ENCODE results near the gene CFAP73. TPM values are rescaled to one million over a fixed set of nuclear protein-coding genes. Genes with fewer than 3 reads are reported as not detected.

Gene CFAP73
- total and polyA plus RNA-seq, 2 of the 8 experiments (the other 6 are each of a cell fraction or from before 2014, with no cell fraction given) = 0.45 to 0.56 TPM

GRCh38 chr12:113135178-113136127 is 14.1 kb upstream of the CFAP73 start, which contains the start of gene RASAL1:
Gene RASAL1 (minus strand): TSS chr12:113135761. CDS start chr12:113135462, 299 bp downstream.
- Histone ChIP-seq H2BK120ac (replicated peaks; ENCODE audit: low read depth, low read length) (no peak within 1 kb of the TSS), H3K4me2 (ENCODE audit: insufficient read depth in 1 of 2, low read depth in 2 of 2, low read length in 2 of 2) (peak within 1 kb of the TSS; percentile 75 to 84), H3K9me3 (ENCODE audit: insufficient read depth in 2 of 2, low read depth in 1 of 2, low read length in 1 of 2) (no peaks in the 10 kb centered on the region), H3K4ac (replicated peaks; ENCODE audit: insufficient read length, low read depth, low read length) (no peak within 1 kb of the TSS), H3K23me2 (ENCODE audit: low read depth, low read length) (peaks cover 12% of the 10 kb centered on the region; the same call in 1 of the 2 replicates), H3K14ac (ENCODE audit: insufficient read length) (no peak within 1 kb of the TSS), H4K5ac (ENCODE audit: insufficient read length, low read depth, low read length) (no peak within 1 kb of the TSS), H2BK5ac (ENCODE audit: low read depth, low read length) (peak within 1 kb of the TSS; percentile 52; the same call in 1 of the 2 replicates), H3K4me3 (ENCODE audit: extremely low read depth in 1 of 4, insufficient read depth in 2 of 4, low read depth in 3 of 4, low read length in 4 of 4) (peak within 1 kb of the TSS; percentile 39 to 62 (median 50)), H2BK12ac (ENCODE audit: low read depth, low read length) (peak within 1 kb of the TSS; percentile 81; the same call in 1 of the 2 replicates), H3K23ac (ENCODE audit: insufficient read length) (no peak within 1 kb of the TSS), H3K79me2 (ENCODE audit: control insufficient read depth in 1 of 2, insufficient read depth in 2 of 2, low read length in 2 of 2) (no peaks in the 10 kb centered on the region), H2AK5ac (ENCODE audit: low read depth, low read length) (no peak within 1 kb of the TSS), H3K27ac (ENCODE audit: low read depth, low read length) (no peak within 1 kb of the TSS), H3K9ac (replicated peaks in 1 of 4; ENCODE audit: extremely low read depth in 1 of 4, low read depth in 3 of 4, low read length in 3 of 4) (no peak within 1 kb of the TSS), H3K36me3 (ENCODE audit: control insufficient read depth in 2 of 4, insufficient read depth in 4 of 4, low read length in 3 of 4) (no peaks in the 10 kb centered on the region), H2BK15ac (ENCODE audit: low read length) (no peak within 1 kb of the TSS), H3K27me3 (replicated peaks in 1 of 4; ENCODE audit: control insufficient read depth in 3 of 4, extremely low read depth in 1 of 4, insufficient read depth in 3 of 4, low read length in 3 of 4) (peaks cover 0 to 13% (median 6%) of the 10 kb centered on the region in 4 experiments; a peak in 5 of 7 replicates), H3K4me1 (replicated peaks in 1 of 4; ENCODE audit: control insufficient read depth in 3 of 4, insufficient read depth in 4 of 4, low read length in 3 of 4) (peaks cover 0 to 13% (median 9%) of the 10 kb centered on the region in 4 experiments; a peak in 6 of 7 replicates), H3K79me1 (ENCODE audit: low read depth, low read length) (no peaks in the 10 kb centered on the region), H4K20me1 (replicated peaks in 1 of 2; ENCODE audit: control insufficient read depth in 1 of 2, insufficient read depth in 2 of 2, low read length in 2 of 2) (no peaks in the 10 kb centered on the region), H3K18ac (ENCODE audit: extremely low read depth, low read length) (peak within 1 kb of the TSS; percentile 83), H3K56ac (replicated peaks; ENCODE audit: insufficient read length, low read depth, low read length) (peak within 1 kb of the TSS; percentile 5), H4K8ac (ENCODE audit: extremely low read depth, insufficient read depth, low read length) (peak within 1 kb of the TSS; percentile 46), H4K91ac (replicated peaks; ENCODE audit: insufficient read length, low read length) (no peak within 1 kb of the TSS), H2BK20ac (ENCODE audit: low read length) (no peak within 1 kb of the TSS), H2AFZ (ENCODE audit: low read length) (peak within 1 kb of the TSS; percentile 47; the same call in 1 of the 2 replicates)
- CTCF ChIA-PET (ENCODE audit: partially characterized antibody) = interaction anchor here (0.9 to 7.8 kb wide), 24 partner anchors 9 to 290 kb away, joined by 3 to 67 read pairs (median 6); partner anchors contain the start of gene CFAP73
- 3% methylated on average over 44 of the region's 68 CpGs; no CpG with 5 or more reads in 1 of the 2 experiments for WGBS, 2 experiments (ENCODE audit: extremely low coverage in 1 of 2, insufficient coverage in 1 of 2, insufficient read length in 1 of 2, insufficient replicate concordance in 2 of 2, low coverage in 1 of 2, low lambda C conversion rate in 2 of 2, missing lambda C conversion rate in 1 of 2)
- FAIRE-seq (no peak), DNase-seq (ENCODE audit: low read depth in 1 of 2, low spot score in 2 of 2) (peak; percentile 70 to 99)
- POLR2A ChIA-PET (ENCODE audit: partially characterized antibody) = interaction anchor here (0.7 to 5.9 kb wide), 6 partner anchors 10 to 98 kb away, joined by 4 to 35 read pairs (median 5); no protein-coding TSS in a partner anchor
- TF ChIP-seq CHD2 (IDR thresholded peaks at IDR 0.05; ENCODE audit: low read length) (no peak), TAF7 (optimal IDR thresholded peaks at IDR 0.05; ENCODE audit: borderline replicate concordance, low read depth, low read length) (no peak), SIX5 (IDR thresholded peaks at IDR 0.05; ENCODE audit: low read depth, low read length) (no peak), CEBPB (IDR thresholded peaks at IDR 0.05; ENCODE audit: low read depth, low read length) (no peak), MAFK (IDR thresholded peaks at IDR 0.05; ENCODE audit: low read depth, low read length) (no peak), NANOG (IDR thresholded peaks at IDR 0.05; ENCODE audit: insufficient read depth, low read depth, low read length, poor library complexity, severe bottlenecking) (no peak), GTF2F1 (IDR thresholded peaks at IDR 0.05; ENCODE audit: borderline replicate concordance, low read depth, low read length) (no peak), SAP30 (IDR thresholded peaks at IDR 0.05; ENCODE audit: insufficient read depth, insufficient replicate concordance, low read length) (no peak)
- TF ChIP-seq, protein P1, sequence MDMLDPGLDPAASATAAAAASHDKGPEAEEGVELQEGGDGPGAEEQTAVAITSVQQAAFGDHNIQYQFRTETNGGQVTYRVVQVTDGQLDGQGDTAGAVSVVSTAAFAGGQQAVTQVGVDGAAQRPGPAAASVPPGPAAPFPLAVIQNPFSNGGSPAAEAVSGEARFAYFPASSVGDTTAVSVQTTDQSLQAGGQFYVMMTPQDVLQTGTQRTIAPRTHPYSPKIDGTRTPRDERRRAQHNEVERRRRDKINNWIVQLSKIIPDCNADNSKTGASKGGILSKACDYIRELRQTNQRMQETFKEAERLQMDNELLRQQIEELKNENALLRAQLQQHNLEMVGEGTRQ (IDR thresholded peaks at IDR 0.05; ENCODE audit: low read length) = 0 out of 2 replicates have a peak, but pooled peaks have one; percentile 23

Data from H1 (cell line).